ENCODE data around the gene FES.

Gene FES

DNA sequence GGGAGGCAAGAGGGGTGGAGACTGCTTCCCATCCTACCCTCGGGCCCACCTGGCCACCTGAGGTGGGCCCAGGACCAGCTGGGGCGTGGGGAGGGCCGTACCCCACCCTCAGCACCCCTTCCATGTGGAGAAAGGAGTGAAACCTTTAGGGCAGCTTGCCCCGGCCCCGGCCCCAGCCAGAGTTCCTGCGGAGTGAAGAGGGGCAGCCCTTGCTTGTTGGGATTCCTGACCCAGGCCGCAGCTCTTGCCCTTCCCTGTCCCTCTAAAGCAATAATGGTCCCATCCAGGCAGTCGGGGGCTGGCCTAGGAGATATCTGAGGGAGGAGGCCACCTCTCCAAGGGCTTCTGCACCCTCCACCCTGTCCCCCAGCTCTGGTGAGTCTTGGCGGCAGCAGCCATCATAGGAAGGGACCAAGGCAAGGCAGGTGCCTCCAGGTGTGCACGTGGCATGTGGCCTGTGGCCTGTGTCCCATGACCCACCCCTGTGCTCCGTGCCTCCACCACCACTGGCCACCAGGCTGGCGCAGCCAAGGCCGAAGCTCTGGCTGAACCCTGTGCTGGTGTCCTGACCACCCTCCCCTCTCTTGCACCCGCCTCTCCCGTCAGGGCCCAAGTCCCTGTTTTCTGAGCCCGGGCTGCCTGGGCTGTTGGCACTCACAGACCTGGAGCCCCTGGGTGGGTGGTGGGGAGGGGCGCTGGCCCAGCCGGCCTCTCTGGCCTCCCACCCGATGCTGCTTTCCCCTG is 2.2 kb upstream of the FES start:
- H3K27ac ChIP-seq (ENCODE audit: low read depth, low read length): no peak overlapping the region
- no peak overlapping the region for H3K4me3 ChIP-seq (ENCODE audit: low read length)
- peaks cover 4% of the 10 kb centered on the region for H3K4me1 ChIP-seq (ENCODE audit: control insufficient read depth, insufficient read depth, low read length)
- H3K36me3 ChIP-seq (ENCODE audit: control insufficient read depth, insufficient read depth, low read length): peaks cover 34% of the 10 kb centered on the region
- no peaks in the 10 kb centered on the region for H3K27me3 ChIP-seq (ENCODE audit: control insufficient read depth, insufficient read depth, low read length)
- no peak overlapping the region for H3K9ac ChIP-seq (ENCODE audit: low read length)

DNA sequence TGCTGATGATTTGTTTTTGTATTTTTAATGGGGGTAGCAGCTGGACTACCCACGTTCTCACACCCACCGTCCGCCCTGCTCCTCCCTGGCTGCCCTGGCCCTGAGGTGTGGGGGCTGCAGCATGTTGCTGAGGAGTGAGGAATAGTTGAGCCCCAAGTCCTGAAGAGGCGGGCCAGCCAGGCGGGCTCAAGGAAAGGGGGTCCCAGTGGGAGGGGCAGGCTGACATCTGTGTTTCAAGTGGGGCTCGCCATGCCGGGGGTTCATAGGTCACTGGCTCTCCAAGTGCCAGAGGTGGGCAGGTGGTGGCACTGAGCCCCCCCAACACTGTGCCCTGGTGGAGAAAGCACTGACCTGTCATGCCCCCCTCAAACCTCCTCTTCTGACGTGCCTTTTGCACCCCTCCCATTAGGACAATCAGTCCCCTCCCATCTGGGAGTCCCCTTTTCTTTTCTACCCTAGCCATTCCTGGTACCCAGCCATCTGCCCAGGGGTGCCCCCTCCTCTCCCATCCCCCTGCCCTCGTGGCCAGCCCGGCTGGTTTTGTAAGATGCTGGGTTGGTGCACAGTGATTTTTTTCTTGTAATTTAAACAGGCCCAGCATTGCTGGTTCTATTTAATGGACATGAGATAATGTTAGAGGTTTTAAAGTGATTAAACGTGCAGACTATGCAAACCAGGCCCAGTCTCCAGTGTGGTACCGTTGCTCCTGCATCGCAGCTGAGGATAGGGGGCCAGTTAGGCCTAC is 1.4 kb upstream of the FES start:
- Histone ChIP-seq H3K4me1 (ENCODE audit: control insufficient read depth, insufficient read depth, low read length) (peaks cover 4% of the 10 kb centered on the region), H3K4me3 (ENCODE audit: low read length) (no peak overlapping the region), H3K36me3 (ENCODE audit: control insufficient read depth, insufficient read depth, low read length) (peaks cover 29% of the 10 kb centered on the region), H3K27ac (ENCODE audit: low read depth, low read length) (peak overlapping the region; percentile 92), H3K9ac (ENCODE audit: low read length) (no peak overlapping the region), H3K27me3 (ENCODE audit: control insufficient read depth, insufficient read depth, low read length) (no peaks in the 10 kb centered on the region)

DNA sequence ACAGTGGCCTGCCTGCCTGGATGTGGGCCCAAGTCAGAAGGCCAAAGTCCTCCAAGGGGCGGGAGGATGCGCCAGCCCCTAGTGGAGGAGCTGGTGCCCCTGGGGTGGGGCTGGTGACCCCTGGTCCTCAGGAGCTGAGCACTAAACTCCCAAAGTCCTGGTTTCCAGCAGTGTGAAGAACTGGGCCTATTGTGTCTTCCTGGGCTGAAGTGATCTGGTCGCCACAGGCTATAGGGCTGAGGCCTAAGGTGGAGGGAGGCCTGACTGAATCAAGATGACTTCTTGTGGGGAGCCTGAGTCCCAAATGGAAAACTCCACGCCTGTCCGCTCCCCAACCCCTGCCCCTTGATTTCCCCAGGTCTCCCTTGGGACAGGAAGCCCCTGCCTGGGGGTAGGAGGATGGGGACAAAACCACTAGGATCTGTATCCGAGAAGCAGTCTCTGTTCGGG is 753 bp upstream of the FES start:
- Histone ChIP-seq H3K27ac (ENCODE audit: low read depth, low read length) (peak overlapping the region; percentile 92), H3K4me1 (ENCODE audit: control insufficient read depth, insufficient read depth, low read length) (peaks cover 4% of the 10 kb centered on the region), H3K27me3 (ENCODE audit: control insufficient read depth, insufficient read depth, low read length) (no peaks in the 10 kb centered on the region), H3K4me3 (ENCODE audit: low read length) (peak overlapping the region; percentile 80), H3K36me3 (ENCODE audit: control insufficient read depth, insufficient read depth, low read length) (peaks cover 28% of the 10 kb centered on the region), H3K9ac (ENCODE audit: low read length) (peak overlapping the region; percentile 73)

DNA sequence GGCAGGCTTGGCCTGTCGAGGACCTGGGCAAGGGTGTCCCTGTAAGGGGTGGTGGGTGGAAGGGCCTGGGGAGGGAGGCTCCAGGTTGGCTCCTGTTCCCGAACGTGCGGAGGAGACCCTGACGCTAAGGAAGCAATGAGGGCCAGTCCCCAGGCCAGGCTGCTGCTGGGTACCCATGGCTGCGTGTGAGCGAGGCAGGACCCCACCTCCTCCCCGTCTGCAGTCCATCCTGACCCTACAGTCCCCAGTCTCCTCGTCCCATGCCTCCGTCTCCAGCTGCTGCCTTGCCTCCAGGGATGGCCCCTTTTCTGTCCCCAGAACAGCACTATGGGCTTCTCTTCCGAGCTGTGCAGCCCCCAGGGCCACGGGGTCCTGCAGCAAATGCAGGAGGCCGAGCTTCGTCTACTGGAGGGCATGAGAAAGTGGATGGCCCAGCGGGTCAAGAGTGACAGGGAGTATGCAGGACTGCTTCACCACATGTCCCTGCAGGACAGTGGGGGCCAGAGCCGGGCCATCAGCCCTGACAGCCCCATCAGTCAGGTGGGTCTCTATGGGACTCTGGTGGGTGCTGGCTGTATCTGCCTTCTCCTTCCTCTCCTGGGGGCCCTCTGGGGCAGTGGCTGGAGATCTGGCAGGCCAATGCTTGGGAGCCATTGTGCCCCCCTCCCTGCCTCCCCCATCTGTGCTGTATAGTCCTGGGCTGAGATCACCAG is 571 bp downstream of the FES start:
- peak overlapping the region; percentile 80 for H3K4me3 ChIP-seq (ENCODE audit: low read length)
- peaks cover 4% of the 10 kb centered on the region for H3K4me1 ChIP-seq (ENCODE audit: control insufficient read depth, insufficient read depth, low read length)
- peak overlapping the region; percentile 82 for H3K9ac ChIP-seq (ENCODE audit: low read length)
- H3K27me3 ChIP-seq (ENCODE audit: control insufficient read depth, insufficient read depth, low read length): no peaks in the 10 kb centered on the region
- peaks cover 20% of the 10 kb centered on the region for H3K36me3 ChIP-seq (ENCODE audit: control insufficient read depth, insufficient read depth, low read length)
- peak overlapping the region; percentile 92 for H3K27ac ChIP-seq (ENCODE audit: low read depth, low read length)

DNA sequence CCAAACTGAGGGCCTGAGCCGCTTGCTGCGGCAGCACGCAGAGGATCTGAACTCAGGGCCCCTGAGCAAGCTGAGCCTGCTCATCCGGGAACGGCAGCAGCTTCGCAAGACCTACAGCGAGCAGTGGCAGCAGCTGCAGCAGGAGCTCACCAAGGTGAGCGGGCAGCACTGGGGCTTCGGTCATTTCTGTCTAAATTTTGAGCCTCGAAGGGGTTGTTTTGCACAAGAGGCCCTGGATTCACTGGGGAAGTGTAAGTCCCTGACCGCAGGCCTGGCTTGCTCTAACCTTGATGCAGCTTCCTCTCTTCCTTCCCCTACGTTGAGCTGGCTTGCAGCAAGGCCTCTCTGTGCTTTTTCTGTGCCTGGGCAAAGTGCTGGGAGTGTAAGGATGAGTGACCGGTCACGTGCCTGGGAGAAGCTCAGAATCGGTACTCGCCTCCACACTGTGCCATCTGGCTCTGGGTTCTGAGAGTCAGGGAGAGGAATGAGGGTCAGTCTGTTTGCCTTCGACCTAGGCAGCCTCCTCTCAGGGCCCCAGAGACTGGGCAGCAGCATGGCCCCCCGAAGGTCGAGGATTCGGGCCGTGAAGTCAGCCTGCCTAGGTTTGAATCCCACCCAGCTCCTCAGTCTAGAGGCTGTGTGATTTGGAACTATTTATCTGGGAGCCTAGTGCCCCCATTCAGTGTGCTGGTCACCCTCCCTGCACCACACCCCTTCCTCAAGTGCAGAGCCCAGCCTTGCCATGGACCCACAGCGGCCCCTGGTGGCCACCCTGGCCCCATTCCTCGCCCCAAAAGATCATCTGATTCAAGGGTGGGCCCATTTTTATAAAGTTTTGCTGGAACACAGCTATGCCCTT is 1.4 kb downstream of the FES start:
- Histone ChIP-seq H3K9ac (ENCODE audit: low read length) (no peak overlapping the region), H3K4me1 (ENCODE audit: control insufficient read depth, insufficient read depth, low read length) (peaks cover 4% of the 10 kb centered on the region), H3K4me3 (ENCODE audit: low read length) (peak overlapping the region; percentile 80), H3K36me3 (ENCODE audit: control insufficient read depth, insufficient read depth, low read length) (peaks cover 16% of the 10 kb centered on the region), H3K27ac (ENCODE audit: low read depth, low read length) (peak overlapping the region; percentile 92), H3K27me3 (ENCODE audit: control insufficient read depth, insufficient read depth, low read length) (no peaks in the 10 kb centered on the region)

DNA sequence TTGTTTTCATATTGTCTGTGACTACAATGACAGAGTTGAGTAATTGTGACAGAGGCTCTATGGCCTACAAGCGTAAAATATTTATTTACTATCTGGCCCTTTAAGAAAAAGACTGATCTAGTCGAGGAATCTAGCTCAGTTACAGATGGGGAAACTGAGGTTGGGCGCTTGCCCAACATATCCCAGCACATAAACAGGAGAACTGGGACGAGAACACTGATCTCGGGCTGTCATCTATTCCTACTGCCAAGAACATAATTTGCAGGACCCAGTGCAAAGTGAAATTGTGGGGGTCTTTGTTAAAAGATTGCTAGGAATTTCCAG is 1.9 kb downstream of the FES start:
- Histone ChIP-seq H3K4me3 (ENCODE audit: low read length) (no peak overlapping the region), H3K27ac (ENCODE audit: low read depth, low read length) (no peak overlapping the region), H3K9ac (ENCODE audit: low read length) (no peak overlapping the region), H3K27me3 (ENCODE audit: control insufficient read depth, insufficient read depth, low read length) (no peaks in the 10 kb centered on the region), H3K36me3 (ENCODE audit: control insufficient read depth, insufficient read depth, low read length) (peaks cover 17% of the 10 kb centered on the region), H3K4me1 (ENCODE audit: control insufficient read depth, insufficient read depth, low read length) (peaks cover 4% of the 10 kb centered on the region)

DNA sequence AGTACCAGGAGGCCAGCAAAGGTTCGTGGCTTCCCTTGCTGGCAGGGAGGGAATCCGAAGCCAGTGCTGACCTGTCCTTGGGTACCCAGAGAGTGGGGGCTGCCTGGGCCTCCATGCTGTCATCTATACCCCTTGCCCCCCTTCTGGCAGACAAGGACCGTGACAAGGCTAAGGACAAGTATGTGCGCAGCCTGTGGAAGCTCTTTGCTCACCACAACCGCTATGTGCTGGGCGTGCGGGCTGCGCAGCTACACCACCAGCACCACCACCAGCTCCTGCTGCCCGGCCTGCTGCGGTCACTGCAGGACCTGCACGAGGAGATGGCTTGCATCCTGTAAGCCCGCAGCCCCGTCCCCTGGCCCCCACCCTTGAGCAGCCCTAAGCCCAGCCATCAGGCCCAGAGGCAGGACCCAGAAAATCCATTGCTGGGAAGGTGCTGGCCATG is 2.8 kb downstream of the FES start:
- peaks cover 22% of the 10 kb centered on the region for H3K36me3 ChIP-seq (ENCODE audit: control insufficient read depth, insufficient read depth, low read length)

DNA sequence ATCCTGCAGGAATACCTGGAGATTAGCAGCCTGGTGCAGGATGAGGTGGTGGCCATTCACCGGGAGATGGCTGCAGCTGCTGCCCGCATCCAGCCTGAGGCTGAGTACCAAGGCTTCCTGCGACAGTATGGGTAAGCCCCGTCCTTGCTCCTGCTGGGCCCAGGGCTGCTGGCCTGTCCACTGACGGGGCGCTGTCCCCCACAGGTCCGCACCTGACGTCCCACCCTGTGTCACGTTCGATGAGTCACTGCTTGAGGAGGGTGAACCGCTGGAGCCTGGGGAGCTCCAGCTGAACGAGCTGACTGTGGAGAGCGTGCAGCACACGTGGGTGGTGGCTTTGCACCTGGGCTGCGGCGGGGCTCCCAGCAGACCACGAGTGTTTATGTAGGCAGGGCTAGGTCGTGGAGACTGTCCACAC is 5.0 kb downstream of the FES start:
- H3K9ac ChIP-seq (ENCODE audit: low read length): no peak overlapping the region
- peaks cover 31% of the 10 kb centered on the region for H3K36me3 ChIP-seq (ENCODE audit: control insufficient read depth, insufficient read depth, low read length)
- no peak overlapping the region for H3K4me3 ChIP-seq (ENCODE audit: low read length)
- H3K27me3 ChIP-seq (ENCODE audit: control insufficient read depth, insufficient read depth, low read length): no peaks in the 10 kb centered on the region
- H3K27ac ChIP-seq (ENCODE audit: low read depth, low read length): no peak overlapping the region
- no peaks in the 10 kb centered on the region for H3K4me1 ChIP-seq (ENCODE audit: control insufficient read depth, insufficient read depth, low read length)

More for the DNA sequence above, 2.8 kb downstream of the FES start:
- Histone ChIP-seq H3K9ac (ENCODE audit: low read length) (no peak overlapping the region), H3K27me3 (ENCODE audit: control insufficient read depth, insufficient read depth, low read length) (no peaks in the 10 kb centered on the region), H3K4me1 (ENCODE audit: control insufficient read depth, insufficient read depth, low read length) (peaks cover 4% of the 10 kb centered on the region), H3K4me3 (ENCODE audit: low read length) (no peak overlapping the region), H3K27ac (ENCODE audit: low read depth, low read length) (no peak overlapping the region)

DNA sequence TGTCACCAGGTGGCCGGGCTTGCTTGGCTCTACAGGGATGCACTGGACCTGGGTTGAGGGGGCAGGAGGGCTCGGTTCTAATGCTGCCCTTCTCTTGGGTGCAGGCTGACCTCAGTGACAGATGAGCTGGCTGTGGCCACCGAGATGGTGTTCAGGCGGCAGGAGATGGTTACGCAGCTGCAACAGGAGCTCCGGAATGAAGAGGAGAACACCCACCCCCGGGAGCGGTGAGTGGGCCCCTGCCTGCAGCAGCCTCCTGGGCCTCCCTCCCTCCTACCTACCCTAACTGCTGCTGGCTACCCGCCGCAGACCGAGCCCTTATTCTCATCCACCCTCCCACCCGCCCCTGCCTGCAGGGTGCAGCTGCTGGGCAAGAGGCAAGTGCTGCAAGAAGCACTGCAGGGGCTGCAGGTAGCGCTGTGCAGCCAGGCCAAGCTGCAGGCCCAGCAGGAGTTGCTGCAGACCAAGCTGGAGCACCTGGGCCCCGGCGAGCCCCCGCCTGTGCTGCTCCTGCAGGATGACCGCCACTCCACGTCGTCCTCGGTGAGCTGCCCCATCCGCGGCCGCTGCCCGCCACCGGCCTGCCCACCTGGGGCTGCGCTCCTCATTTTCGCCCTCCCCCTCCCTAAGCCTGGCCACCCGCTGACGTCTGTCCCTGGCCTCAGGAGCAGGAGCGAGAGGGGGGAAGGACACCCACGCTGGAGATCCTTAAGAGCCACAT is 5.6 kb downstream of the FES start:
- Histone ChIP-seq H3K4me3 (ENCODE audit: low read length) (no peak overlapping the region), H3K27me3 (ENCODE audit: control insufficient read depth, insufficient read depth, low read length) (no peaks in the 10 kb centered on the region), H3K36me3 (ENCODE audit: control insufficient read depth, insufficient read depth, low read length) (peaks cover 31% of the 10 kb centered on the region), H3K4me1 (ENCODE audit: control insufficient read depth, insufficient read depth, low read length) (no peaks in the 10 kb centered on the region), H3K27ac (ENCODE audit: low read depth, low read length) (no peak overlapping the region), H3K9ac (ENCODE audit: low read length) (no peak overlapping the region)

DNA sequence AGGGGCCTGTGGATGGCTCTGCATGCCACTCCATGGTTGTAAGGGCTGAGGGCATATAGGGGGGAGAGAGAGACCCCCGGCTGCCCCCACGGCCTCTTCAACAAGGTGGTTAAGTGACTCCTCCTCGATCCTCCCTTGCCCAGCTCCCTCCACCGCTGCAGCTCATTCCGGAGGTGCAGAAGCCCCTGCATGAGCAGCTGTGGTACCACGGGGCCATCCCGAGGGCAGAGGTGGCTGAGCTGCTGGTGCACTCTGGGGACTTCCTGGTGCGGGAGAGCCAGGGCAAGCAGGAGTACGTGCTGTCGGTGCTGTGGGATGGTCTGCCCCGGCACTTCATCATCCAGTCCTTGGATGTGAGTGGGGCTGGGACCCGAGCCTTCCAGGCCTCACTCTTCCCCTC is 6.5 kb downstream of the FES start:
- H3K36me3 ChIP-seq (ENCODE audit: control insufficient read depth, insufficient read depth, low read length): peaks cover 31% of the 10 kb centered on the region
- H3K4me3 ChIP-seq (ENCODE audit: low read length): no peak overlapping the region
- no peaks in the 10 kb centered on the region for H3K4me1 ChIP-seq (ENCODE audit: control insufficient read depth, insufficient read depth, low read length)
- H3K27me3 ChIP-seq (ENCODE audit: control insufficient read depth, insufficient read depth, low read length): no peaks in the 10 kb centered on the region
- H3K9ac ChIP-seq (ENCODE audit: low read length): no peak overlapping the region
- no peak overlapping the region for H3K27ac ChIP-seq (ENCODE audit: low read depth, low read length)

DNA sequence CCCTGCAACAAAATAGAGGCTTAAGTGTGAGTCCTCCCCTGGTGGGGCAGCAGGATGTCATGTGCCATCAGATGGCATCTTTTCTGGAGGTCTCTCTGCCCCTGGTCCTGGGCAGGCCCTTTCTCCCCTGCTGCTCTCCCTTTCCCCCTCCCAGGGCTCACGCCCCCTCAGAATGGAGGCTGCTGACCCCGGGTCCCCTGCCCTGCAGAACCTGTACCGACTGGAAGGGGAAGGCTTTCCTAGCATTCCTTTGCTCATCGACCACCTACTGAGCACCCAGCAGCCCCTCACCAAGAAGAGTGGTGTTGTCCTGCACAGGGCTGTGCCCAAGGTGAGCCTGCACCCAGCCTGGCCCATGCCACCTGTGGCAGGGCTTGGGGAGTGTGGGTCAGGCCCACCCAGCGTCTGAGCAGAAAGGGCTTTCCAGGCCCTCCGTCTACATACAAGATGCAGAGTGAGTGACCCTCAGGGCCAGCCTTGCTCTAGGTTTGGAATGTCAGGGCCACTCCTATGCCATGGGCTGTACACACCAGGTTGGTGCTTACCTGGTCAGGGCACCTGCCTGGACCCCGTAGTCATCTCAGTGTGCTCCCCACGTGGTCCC is 7.1 kb downstream of the FES start:
- H3K4me3 ChIP-seq (ENCODE audit: low read length): no peak overlapping the region
- H3K4me1 ChIP-seq (ENCODE audit: control insufficient read depth, insufficient read depth, low read length): no peaks in the 10 kb centered on the region
- no peaks in the 10 kb centered on the region for H3K27me3 ChIP-seq (ENCODE audit: control insufficient read depth, insufficient read depth, low read length)
- H3K9ac ChIP-seq (ENCODE audit: low read length): no peak overlapping the region
- H3K36me3 ChIP-seq (ENCODE audit: control insufficient read depth, insufficient read depth, low read length): peaks cover 31% of the 10 kb centered on the region
- H3K27ac ChIP-seq (ENCODE audit: low read depth, low read length): no peak overlapping the region
